ENCODE data around the gene EDN2. TPM values are rescaled to one million over a fixed set of nuclear protein-coding genes. Genes with fewer than 3 reads are reported as not detected.

Gene EDN2
- total and polyA plus RNA-seq, 8 donors, result 1.5 to 71.8 (median 2.5) TPM; not detected in 3

- intact Hi-C loops (cut with DNase I; ENCODE audit: low total_unique reads), result no loop called here
- Histone ChIP-seq H3K4me1 (peaks cover 50 to 66% (median 58%) of the 10 kb centered on the region in 4 donors), H3K27ac (peak overlapping the region in 4 of 5 donors; percentile 77 to 92 (median 89)), H3K9me3 (no peaks in the 10 kb centered on the region), H3K36me3 (no peaks in the 10 kb centered on the region), H3K27me3 (peaks cover 0 to 10% (median 0%) of the 10 kb centered on the region in 3 donors), H3K4me3 (no peak overlapping the region)
- TF ChIP-seq CTCF (IDR thresholded peaks at IDR 0.05) (no peak), EP300 (IDR thresholded peaks at IDR 0.05) (no peak)
- 82 to 87% (median 85%) methylated on average over 9 to 13 of the region's 13 CpGs for WGBS, 5 donors
- DNase-seq, result peak in 1 of 2 donors; percentile 63
Measured at GRCh38 chr1:41497056-41497440, 12.6 kb upstream of the EDN2 start.

GRCh38 chr1:41496080-41497055 is 11.9 kb upstream of the EDN2 start:
- H3K4me3 ChIP-seq, result peak overlapping the region; percentile 24 to 44 (median 32)
- peaks cover 45 to 63% (median 52%) of the 10 kb centered on the region in 4 donors for H3K4me1 ChIP-seq
- WGBS, 5 donors, result 8 to 20% (median 9%) methylated on average over 15 to 74 of the region's 74 CpGs
- H3K9me3 ChIP-seq, result no peaks in the 10 kb centered on the region
- TF ChIP-seq CTCF (IDR thresholded peaks at IDR 0.05), result peak in 1 of 7 experiments; percentile 25
- peak; percentile 92 to 98 (median 98) for TF ChIP-seq POLR2AphosphoS5 (IDR thresholded peaks at IDR 0.05)
- TF ChIP-seq EP300 (IDR thresholded peaks at IDR 0.05), result peak; percentile 98
- TF ChIP-seq POLR2A (IDR thresholded peaks at IDR 0.05), result peak in 1 of 4 donors; percentile 14
- DNase-seq, result peak; percentile 92 to 97
- intact Hi-C loops (cut with DNase I; ENCODE audit: low total_unique reads), result no loop called here
- H3K27me3 ChIP-seq, result peaks cover 0 to 10% (median 0%) of the 10 kb centered on the region in 3 donors
- no peaks in the 10 kb centered on the region for H3K36me3 ChIP-seq
- H3K27ac ChIP-seq, result peak overlapping the region; percentile 49 to 92 (median 86)

GRCh38 chr1:41495210-41495948 is 10.9 kb upstream of the EDN2 start:
- Histone ChIP-seq H3K9me3 (no peaks in the 10 kb centered on the region), H3K27me3 (peaks cover 0 to 10% (median 0%) of the 10 kb centered on the region in 3 donors), H3K4me3 (peak overlapping the region in 1 of 4 donors; percentile 44), H3K27ac (peak overlapping the region; percentile 21 to 92 (median 86)), H3K36me3 (no peaks in the 10 kb centered on the region), H3K4me1 (peaks cover 38 to 53% (median 44%) of the 10 kb centered on the region in 4 donors)
- TF ChIP-seq CTCF (IDR thresholded peaks at IDR 0.05) (peak in 1 of 7 experiments; percentile 2), POLR2AphosphoS5 (IDR thresholded peaks at IDR 0.05) (no peak)
- 69 to 86% (median 74%) methylated on average over 14 to 19 of the region's 19 CpGs for WGBS, 5 donors
- intact Hi-C loops (cut with DNase I; ENCODE audit: low total_unique reads), result no loop called here
- peak in 1 of 2 donors; percentile 62 for DNase-seq
